Panc1 (cell line): ENCODE results near the gene CES4A.

Experiments used
- POLR2AphosphoS5 ChIP-seq: IDR thresholded peaks from 2 replicates; pipeline ENCODE4 v1.6.1; 2012; ENCODE audit warnings: mild to moderate bottlenecking, low read depth, low read length, moderate library complexity
- TCF7L2 ChIP-seq: IDR thresholded peaks from 2 replicates; pipeline ENCODE4 v1.6.1; 2011; ENCODE audit warnings: mild to moderate bottlenecking, low read depth, low read length, inconsistent platforms
- TF ChIP-seq, protein P1 (sequence below): fragments of 450-650 bp; IDR thresholded peaks from 2 replicates; pipeline ENCODE4 v1.5.1; 2017; ENCODE audit warnings: mild to moderate bottlenecking
- TF ChIP-seq, protein P2 (sequence below), 2 experiments: IDR thresholded peaks; 2 replicates each; pipeline ENCODE4 v1.6.1; 2011 to 2012; ENCODE audit warnings: low read depth in 2 of 2, control low read depth in 1 of 2, low read length in 1 of 2, mild to moderate bottlenecking in 1 of 2, moderate library complexity in 1 of 2; ENCODE audit not compliant: insufficient read depth in 1 of 2

DNA sequence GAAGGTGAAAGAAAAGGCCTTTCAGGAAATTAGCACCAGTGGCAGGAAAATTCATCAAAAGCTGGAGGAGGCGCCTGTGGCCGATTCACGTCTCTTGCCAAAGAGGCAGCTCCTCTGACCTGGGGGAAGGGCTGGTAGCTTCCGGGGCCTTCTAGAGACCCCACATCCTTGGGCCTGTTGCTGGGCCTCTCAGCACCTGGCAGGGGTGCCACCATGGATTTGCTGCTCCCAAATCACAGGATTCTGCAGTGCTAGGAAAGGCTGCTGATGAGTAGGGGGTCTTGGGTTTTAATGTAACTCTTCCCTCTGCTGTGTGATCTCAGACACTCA is 29.0 kb downstream of the CES4A start:
- TF ChIP-seq, protein P1, sequence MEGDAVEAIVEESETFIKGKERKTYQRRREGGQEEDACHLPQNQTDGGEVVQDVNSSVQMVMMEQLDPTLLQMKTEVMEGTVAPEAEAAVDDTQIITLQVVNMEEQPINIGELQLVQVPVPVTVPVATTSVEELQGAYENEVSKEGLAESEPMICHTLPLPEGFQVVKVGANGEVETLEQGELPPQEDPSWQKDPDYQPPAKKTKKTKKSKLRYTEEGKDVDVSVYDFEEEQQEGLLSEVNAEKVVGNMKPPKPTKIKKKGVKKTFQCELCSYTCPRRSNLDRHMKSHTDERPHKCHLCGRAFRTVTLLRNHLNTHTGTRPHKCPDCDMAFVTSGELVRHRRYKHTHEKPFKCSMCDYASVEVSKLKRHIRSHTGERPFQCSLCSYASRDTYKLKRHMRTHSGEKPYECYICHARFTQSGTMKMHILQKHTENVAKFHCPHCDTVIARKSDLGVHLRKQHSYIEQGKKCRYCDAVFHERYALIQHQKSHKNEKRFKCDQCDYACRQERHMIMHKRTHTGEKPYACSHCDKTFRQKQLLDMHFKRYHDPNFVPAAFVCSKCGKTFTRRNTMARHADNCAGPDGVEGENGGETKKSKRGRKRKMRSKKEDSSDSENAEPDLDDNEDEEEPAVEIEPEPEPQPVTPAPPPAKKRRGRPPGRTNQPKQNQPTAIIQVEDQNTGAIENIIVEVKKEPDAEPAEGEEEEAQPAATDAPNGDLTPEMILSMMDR, result no peak
- TF ChIP-seq POLR2AphosphoS5 (no peak), TCF7L2 (no peak)
- TF ChIP-seq, protein P2, sequence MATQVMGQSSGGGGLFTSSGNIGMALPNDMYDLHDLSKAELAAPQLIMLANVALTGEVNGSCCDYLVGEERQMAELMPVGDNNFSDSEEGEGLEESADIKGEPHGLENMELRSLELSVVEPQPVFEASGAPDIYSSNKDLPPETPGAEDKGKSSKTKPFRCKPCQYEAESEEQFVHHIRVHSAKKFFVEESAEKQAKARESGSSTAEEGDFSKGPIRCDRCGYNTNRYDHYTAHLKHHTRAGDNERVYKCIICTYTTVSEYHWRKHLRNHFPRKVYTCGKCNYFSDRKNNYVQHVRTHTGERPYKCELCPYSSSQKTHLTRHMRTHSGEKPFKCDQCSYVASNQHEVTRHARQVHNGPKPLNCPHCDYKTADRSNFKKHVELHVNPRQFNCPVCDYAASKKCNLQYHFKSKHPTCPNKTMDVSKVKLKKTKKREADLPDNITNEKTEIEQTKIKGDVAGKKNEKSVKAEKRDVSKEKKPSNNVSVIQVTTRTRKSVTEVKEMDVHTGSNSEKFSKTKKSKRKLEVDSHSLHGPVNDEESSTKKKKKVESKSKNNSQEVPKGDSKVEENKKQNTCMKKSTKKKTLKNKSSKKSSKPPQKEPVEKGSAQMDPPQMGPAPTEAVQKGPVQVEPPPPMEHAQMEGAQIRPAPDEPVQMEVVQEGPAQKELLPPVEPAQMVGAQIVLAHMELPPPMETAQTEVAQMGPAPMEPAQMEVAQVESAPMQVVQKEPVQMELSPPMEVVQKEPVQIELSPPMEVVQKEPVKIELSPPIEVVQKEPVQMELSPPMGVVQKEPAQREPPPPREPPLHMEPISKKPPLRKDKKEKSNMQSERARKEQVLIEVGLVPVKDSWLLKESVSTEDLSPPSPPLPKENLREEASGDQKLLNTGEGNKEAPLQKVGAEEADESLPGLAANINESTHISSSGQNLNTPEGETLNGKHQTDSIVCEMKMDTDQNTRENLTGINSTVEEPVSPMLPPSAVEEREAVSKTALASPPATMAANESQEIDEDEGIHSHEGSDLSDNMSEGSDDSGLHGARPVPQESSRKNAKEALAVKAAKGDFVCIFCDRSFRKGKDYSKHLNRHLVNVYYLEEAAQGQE (IDR thresholded peaks at IDR 0.05; ENCODE audit: insufficient read depth in 1 of 2, low read depth in 2 of 2, low read length in 1 of 2), result no peak
